HG03558 (cell line): ENCODE measurements around the gene NKX2-8.
"Not testable (repeated sequence)": the region's sequence is repeated elsewhere in the genome, so short reads cannot be mapped to it uniquely, and the experiment has no call there.

ENCODE experiments used
- ATAC-seq: cut with Tn5 transposase; IDR thresholded peaks from one replicate; pipeline ENCODE4 v1.9.1; 2021; ENCODE audit warnings: moderate number of reproducible peaks; ENCODE audit not compliant: unreplicated experiment; ENCODE audit errors: extremely low read depth

NKX2-8 gene

GRCh38 chr14:36580856-36581831, 1.3 kb downstream of the NKX2-8 start:
- no peak for ATAC-seq

DNA sequence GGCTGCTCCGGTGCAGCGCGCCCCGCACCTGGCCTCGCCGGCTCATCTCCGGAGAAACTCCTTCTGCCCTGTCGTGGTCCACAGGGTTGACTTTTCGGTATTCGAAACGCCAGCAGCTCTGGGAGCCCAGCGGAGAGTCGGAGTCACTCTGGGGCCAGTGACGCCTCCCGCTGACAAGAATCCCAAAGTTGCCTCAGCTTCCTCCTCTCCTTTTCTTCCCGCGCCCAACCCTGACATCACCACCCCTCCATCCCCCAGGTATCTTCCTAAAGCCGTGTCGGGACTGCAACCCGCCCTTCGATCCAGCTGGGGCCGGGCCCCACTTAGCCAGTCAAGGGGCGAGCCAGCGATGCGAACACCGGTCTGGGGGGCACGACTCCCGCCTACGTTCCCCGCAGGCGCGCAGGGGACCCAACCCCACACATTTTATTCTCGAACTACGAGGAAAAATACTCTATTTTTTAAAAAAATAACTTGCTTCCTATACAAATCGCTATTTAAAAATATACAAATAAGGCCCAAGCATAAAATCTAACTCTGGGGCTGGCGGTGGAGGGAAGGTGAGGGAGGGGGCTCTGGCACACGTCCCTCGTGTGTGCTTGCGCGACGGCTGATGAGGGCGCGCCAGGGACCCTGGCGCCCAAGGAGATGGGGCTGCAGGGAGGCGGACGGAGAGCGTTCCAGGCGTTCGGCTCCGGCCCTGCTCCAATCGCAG, 2.1 kb downstream of the NKX2-8 start:
- no peak for ATAC-seq

- no peak for ATAC-seq
Measured at GRCh38 chr14:36579573-36580140, 2.8 kb downstream of the NKX2-8 start.

DNA sequence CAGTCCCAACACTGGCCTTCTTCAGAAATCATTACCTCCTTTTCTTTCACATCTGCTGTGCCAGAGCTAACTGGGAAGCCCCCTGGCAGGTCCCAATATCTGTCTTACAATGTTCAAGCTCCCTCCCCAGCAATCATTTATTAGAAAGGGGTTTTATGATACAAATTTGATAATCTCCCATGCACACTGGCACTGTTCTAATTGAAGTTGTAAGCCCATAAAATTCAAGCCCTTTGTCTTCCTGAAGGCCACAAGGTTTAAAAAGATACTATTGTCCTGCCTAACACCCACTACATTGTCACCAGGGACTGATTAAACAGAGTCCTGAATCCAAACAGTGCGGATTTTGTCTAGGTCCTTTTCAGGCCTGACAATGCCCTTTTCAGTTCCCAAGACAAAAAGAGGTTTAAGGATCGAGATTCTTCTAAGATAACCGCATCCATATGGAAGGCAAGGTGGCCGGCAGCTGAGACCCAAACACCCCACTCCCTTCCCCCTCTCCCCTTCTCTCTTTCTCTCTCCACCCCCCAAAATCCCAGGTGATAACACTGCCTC, 3.3 kb downstream of the NKX2-8 start:
- no peak for ATAC-seq

DNA sequence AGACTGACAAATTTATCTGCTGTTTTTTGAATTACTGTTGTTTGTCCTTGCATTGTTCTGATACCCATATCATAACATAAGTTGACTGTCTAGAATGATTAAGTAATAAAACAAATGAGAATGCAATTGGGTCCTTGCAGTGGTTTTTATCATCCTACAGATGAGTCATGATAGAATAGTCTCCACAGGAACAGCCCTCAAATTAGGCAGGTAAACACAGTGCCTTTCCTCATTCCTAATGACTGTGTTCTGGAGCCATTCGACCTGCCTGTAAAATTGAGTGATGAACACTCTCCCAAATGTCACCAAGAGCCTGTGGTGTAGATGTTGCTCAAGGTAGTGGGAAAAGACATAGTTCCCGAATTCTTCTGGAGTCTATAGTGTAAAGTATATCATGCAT, 12.3 kb downstream of the NKX2-8 start:
- ATAC-seq = no peak

- no peak for ATAC-seq
Measured at GRCh38 chr14:36556811-36557433, 25.5 kb downstream of the NKX2-8 start.

- ATAC-seq = no peak
Measured at GRCh38 chr14:36555998-36556743, 26.2 kb downstream of the NKX2-8 start.

DNA sequence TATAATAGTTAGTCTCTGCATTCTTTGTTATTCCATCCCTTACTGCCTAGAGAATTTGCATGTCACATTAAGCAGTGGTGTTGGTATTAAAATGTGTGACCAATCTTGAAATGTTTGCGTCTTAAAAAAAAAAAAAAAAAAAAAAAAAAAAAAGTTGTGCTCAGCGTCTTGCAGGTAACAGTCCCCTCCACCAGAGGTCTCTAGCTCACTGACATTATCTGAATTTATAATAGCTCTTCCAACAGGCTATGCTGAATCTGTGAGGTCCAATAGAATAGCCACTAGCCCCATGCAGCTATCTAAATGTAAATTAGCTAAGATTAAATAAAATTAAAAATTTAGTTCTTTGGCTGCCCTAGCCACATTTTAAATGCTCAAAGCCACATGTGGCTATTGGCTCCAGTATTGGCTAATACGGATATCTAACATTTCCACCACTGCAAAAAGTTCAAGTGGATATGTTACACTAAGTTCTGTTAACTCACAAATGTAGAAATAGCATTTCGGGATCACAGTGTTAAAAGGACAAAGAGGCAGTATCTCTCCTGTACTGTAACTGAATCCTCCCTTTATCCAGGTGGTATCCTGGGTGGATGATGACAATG, 28.7 kb downstream of the NKX2-8 start:
- no peak for ATAC-seq

DNA sequence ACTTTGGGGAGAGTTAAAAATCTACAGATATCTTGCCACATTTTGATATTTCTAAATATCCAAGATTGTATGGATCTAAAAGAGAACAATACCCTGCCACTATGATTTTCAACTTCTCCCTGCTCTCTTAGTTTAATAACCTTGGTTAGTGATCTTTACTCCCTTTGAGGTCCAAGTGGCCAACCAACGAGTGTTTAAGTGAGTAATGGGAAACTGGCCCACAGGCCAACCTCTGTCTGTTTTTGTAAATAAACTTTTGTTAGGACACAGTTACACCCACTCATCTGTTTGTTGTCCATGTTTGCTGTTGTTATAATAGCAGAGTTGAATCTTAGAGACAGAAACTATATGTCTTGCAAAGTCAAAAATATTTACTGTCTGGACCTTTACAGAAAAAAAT, 31.5 kb downstream of the NKX2-8 start:
- no peak for ATAC-seq

GRCh38 chr14:36544280-36544679, 38.1 kb downstream of the NKX2-8 start:
- ATAC-seq = not testable (repeated sequence)

GRCh38 chr14:36538051-36538450, 44.4 kb downstream of the NKX2-8 start:
- no peak for ATAC-seq
